DOHH2 (cell line): Measurements from ENCODE around the gene ACACB.

Experiments used
- H3F3A ChIP-seq: fragments of 200-600 bp; sonication (generic), shearing (Covaris generic); 2 replicates; pipeline ENCODE4 v1.6.0; 2016; ENCODE audit warnings: antibody characterized with exemption, mild to moderate bottlenecking; ENCODE audit not compliant: control insufficient read depth, insufficient read depth
- H3K27ac ChIP-seq: fragments of 200-600 bp; sonication (generic); 2 replicates; pipeline ENCODE4 v1.5.1; 2014; ENCODE audit warnings: low read depth, mild to moderate bottlenecking, low read length, moderate library complexity
- H3K27me3 ChIP-seq: fragments of 200-600 bp; sonication (generic); 2 replicates; pipeline ENCODE4 v1.6.1; 2014; ENCODE audit warnings: mild to moderate bottlenecking, low read length, mixed read lengths; ENCODE audit not compliant: control insufficient read depth
- H3K36me3 ChIP-seq: fragments of 200-600 bp; sonication (generic); 2 replicates; pipeline ENCODE4 v1.6.1; 2014; ENCODE audit warnings: mild to moderate bottlenecking, low read length, moderate library complexity, mixed read lengths; ENCODE audit not compliant: control insufficient read depth
- H3K4me1 ChIP-seq: fragments of 200-600 bp; sonication (generic); 2 replicates; pipeline ENCODE4 v1.6.1; 2014; ENCODE audit warnings: mild to moderate bottlenecking, low read length, mixed read lengths; ENCODE audit not compliant: control insufficient read depth
- H3K4me2 ChIP-seq: fragments of 200-600 bp; sonication (generic); 2 replicates; pipeline ENCODE4 v1.6.0; 2014; ENCODE audit warnings: mild to moderate bottlenecking, low read length, moderate library complexity
- H3K4me3 ChIP-seq: fragments of 200-600 bp; sonication (generic); 2 replicates; pipeline ENCODE4 v1.5.1; 2014; ENCODE audit warnings: mild to moderate bottlenecking, low read length, mixed read lengths
- H3K79me2 ChIP-seq: fragments of 200-600 bp; sonication (generic); 2 replicates; pipeline ENCODE4 v1.6.1; 2014; ENCODE audit warnings: mild to moderate bottlenecking, low read length, mixed read lengths; ENCODE audit not compliant: control insufficient read depth
- H3K9me2 ChIP-seq: fragments of 200-600 bp; sonication (generic); replicated peaks from 2 replicates; pipeline ENCODE4 v1.6.1; 2014; ENCODE audit warnings: mild to moderate bottlenecking, low read length, mixed read lengths; ENCODE audit not compliant: control insufficient read depth
- H3K9me3 ChIP-seq: fragments of 200-600 bp; sonication (generic); 2 replicates; pipeline ENCODE4 v1.6.1; 2014; ENCODE audit warnings: antibody characterized with exemption, low read length, mixed read lengths; ENCODE audit not compliant: control insufficient read depth, insufficient read depth
- H4K20me1 ChIP-seq: fragments of 200-600 bp; sonication (generic); 2 replicates; pipeline ENCODE4 v1.6.0; 2014; ENCODE audit warnings: low read depth, mild to moderate bottlenecking, antibody characterized with exemption, low read length, moderate library complexity; ENCODE audit not compliant: control insufficient read depth, insufficient read depth
- CTCF ChIP-seq: fragments of 200-600 bp; sonication (generic); IDR thresholded peaks from one replicate; pipeline ENCODE4 v1.5.1; 2014; ENCODE audit warnings: antibody characterized with exemption, mild to moderate bottlenecking, low read depth, low read length; ENCODE audit not compliant: poor library complexity, severe bottlenecking
- EZH2phosphoT487 ChIP-seq: fragments of 200-600 bp; sonication (generic); IDR thresholded peaks from 2 replicates; pipeline ENCODE4 v1.6.1; 2017; ENCODE audit warnings: borderline replicate concordance, mild to moderate bottlenecking, antibody characterized with exemption, low read length, moderate library complexity, mixed read lengths

Gene ACACB

GRCh38 chr12:109185441-109185840 is 69.1 kb downstream of the ACACB start:
- no peaks in the 10 kb centered on the region for H3K4me1 ChIP-seq
- TF ChIP-seq CTCF (no peak), EZH2phosphoT487 (no peak)

GRCh38 chr12:109186993-109187653 is 70.7 kb downstream of the ACACB start:
- Histone ChIP-seq H3K4me2 (no peak overlapping the region), H3K27ac (no peak overlapping the region), H3K4me3 (no peak overlapping the region), H3K9me2 (no peaks in the 10 kb centered on the region), H3K27me3 (no peaks in the 10 kb centered on the region), H3K79me2 (no peaks in the 10 kb centered on the region), H3K4me1 (no peaks in the 10 kb centered on the region), H3K36me3 (no peaks in the 10 kb centered on the region), H3K9me3 (no peaks in the 10 kb centered on the region), H4K20me1 (no peaks in the 10 kb centered on the region), H3F3A (no peaks in the 10 kb centered on the region)
- TF ChIP-seq CTCF (no peak), EZH2phosphoT487 (no peak)

More at GRCh38 chr12:109185441-109185840, 69.1 kb downstream of the ACACB start:
- H3K27me3 ChIP-seq = no peaks in the 10 kb centered on the region
- no peaks in the 10 kb centered on the region for H3K9me2 ChIP-seq
- no peaks in the 10 kb centered on the region for H4K20me1 ChIP-seq
- no peaks in the 10 kb centered on the region for H3K36me3 ChIP-seq
- H3F3A ChIP-seq = no peaks in the 10 kb centered on the region
- H3K9me3 ChIP-seq = no peaks in the 10 kb centered on the region
- no peaks in the 10 kb centered on the region for H3K79me2 ChIP-seq
- H3K27ac ChIP-seq = no peak overlapping the region
- no peak overlapping the region for H3K4me2 ChIP-seq
- H3K4me3 ChIP-seq = no peak overlapping the region

GRCh38 chr12:109188108-109188712 is 71.8 kb downstream of the ACACB start:
- Histone ChIP-seq H3K27me3 (no peaks in the 10 kb centered on the region), H3K4me1 (no peaks in the 10 kb centered on the region), H4K20me1 (no peaks in the 10 kb centered on the region), H3K4me3 (no peak overlapping the region), H3K4me2 (no peak overlapping the region), H3K27ac (no peak overlapping the region), H3K9me2 (no peaks in the 10 kb centered on the region), H3F3A (no peaks in the 10 kb centered on the region), H3K36me3 (no peaks in the 10 kb centered on the region), H3K79me2 (no peaks in the 10 kb centered on the region), H3K9me3 (no peaks in the 10 kb centered on the region)
- no peak for TF ChIP-seq EZH2phosphoT487

- Histone ChIP-seq H3K27ac (no peak overlapping the region), H3K4me3 (no peak overlapping the region), H4K20me1 (no peaks in the 10 kb centered on the region), H3K4me2 (no peak overlapping the region), H3K27me3 (no peaks in the 10 kb centered on the region), H3K9me2 (no peaks in the 10 kb centered on the region), H3K36me3 (no peaks in the 10 kb centered on the region), H3K79me2 (no peaks in the 10 kb centered on the region), H3K9me3 (no peaks in the 10 kb centered on the region), H3F3A (no peaks in the 10 kb centered on the region), H3K4me1 (no peaks in the 10 kb centered on the region)
- TF ChIP-seq CTCF = no peak
- TF ChIP-seq EZH2phosphoT487 = no peak
These were observed 72.9 kb downstream of the ACACB start for GRCh38 chr12:109189291-109189690.
